Fibroblast of villous mesenchyme (primary cell): ENCODE data around the gene MACROD1. TPM values are rescaled to one million over a fixed set of nuclear protein-coding genes. Genes with fewer than 3 reads are reported as not detected.

Experiments used
- DNase-seq: peaks from one replicate; pipeline ENCODE4 v3.0.0-alpha.2; 2010; ENCODE audit warnings: low read depth
- H3K4me3 ChIP-seq: 2 replicates; pipeline ENCODE4 v1.5.1; 2011; ENCODE audit warnings: low read depth, mild to moderate bottlenecking, low read length
- CTCF ChIP-seq: IDR thresholded peaks from 2 replicates; pipeline ENCODE4 v1.5.1; 2012; ENCODE audit warnings: low read depth, mild to moderate bottlenecking, low read length; ENCODE audit not compliant: insufficient read depth
- total RNA-seq: library from RNA; depleted of rRNA; stranded (reverse); fragments of >200 nt; gene quantifications from 2 replicates; pipeline ENCODE4 v1.2.3, GENCODE V29; 2012

Gene MACROD1
- total RNA-seq, 1 donor = 8.6 TPM

GRCh38 chr11:64015935-64016845 lies 149.7 kb downstream of the MACROD1 start:
- TF ChIP-seq CTCF = no peak
- H3K4me3 ChIP-seq = no peak overlapping the region
- no peak for DNase-seq

- no peak for DNase-seq
- no peak overlapping the region for H3K4me3 ChIP-seq
- no peak for TF ChIP-seq CTCF
These were observed 150.4 kb downstream of the MACROD1 start for GRCh38 chr11:64015510-64015909.

GRCh38 chr11:64014356-64014755 lies 151.6 kb downstream of the MACROD1 start:
- no peak for TF ChIP-seq CTCF
- H3K4me3 ChIP-seq = no peak overlapping the region
- no peak for DNase-seq

GRCh38 chr11:64013141-64013896 lies 152.6 kb downstream of the MACROD1 start:
- no peak for TF ChIP-seq CTCF
- H3K4me3 ChIP-seq = no peak overlapping the region
- DNase-seq = no peak

- no peak for TF ChIP-seq CTCF
- H3K4me3 ChIP-seq = no peak overlapping the region
- DNase-seq = no peak
These were observed 154.5 kb downstream of the MACROD1 start for GRCh38 chr11:64011371-64011770.

- H3K4me3 ChIP-seq = no peak overlapping the region
- DNase-seq = no peak
- TF ChIP-seq CTCF = no peak
These were observed 155.1 kb downstream of the MACROD1 start for GRCh38 chr11:64010783-64011182.
